Measurements from ENCODE around the gene ANO9. TPM values are rescaled to one million over a fixed set of nuclear protein-coding genes. Genes with fewer than 3 reads are reported as not detected.

Gene ANO9
- total RNA-seq, 2 donors from 2014 or later: 121 to 129 TPM

- no peak overlapping the region for H3K27ac ChIP-seq
- H3K4me3 ChIP-seq: no peak overlapping the region
- H3K36me3 ChIP-seq: no peaks in the 10 kb centered on the region
- intact Hi-C loops (cut with DNase I): no loop called here
- no peak for TF ChIP-seq CTCF (IDR thresholded peaks at IDR 0.05)
- H3K27me3 ChIP-seq: no peaks in the 10 kb centered on the region
- no peak overlapping the region for H3K9ac ChIP-seq (ENCODE audit: low read depth in 2 of 2, low read length in 2 of 2)
- no peaks in the 10 kb centered on the region for H3K9me3 ChIP-seq
- DNase-seq: no peak
- no peaks in the 10 kb centered on the region for H3K4me1 ChIP-seq
Observed at GRCh38 chr11:473962-474785, 32.4 kb upstream of the ANO9 start.

- TF ChIP-seq CTCF (IDR thresholded peaks at IDR 0.05): no peak
- DNase-seq: no peak
- H3K36me3 ChIP-seq: no peaks in the 10 kb centered on the region
- no peak overlapping the region for H3K4me3 ChIP-seq
- intact Hi-C loops (cut with DNase I): no loop called here
- H3K9ac ChIP-seq (ENCODE audit: low read depth in 2 of 2, low read length in 2 of 2): no peak overlapping the region
- no peak overlapping the region for H3K27ac ChIP-seq
- H3K27me3 ChIP-seq: no peaks in the 10 kb centered on the region
- no peaks in the 10 kb centered on the region for H3K4me1 ChIP-seq
- H3K9me3 ChIP-seq: no peaks in the 10 kb centered on the region
Observed at GRCh38 chr11:473415-473814, 31.6 kb upstream of the ANO9 start.

GRCh38 chr11:472816-473215 is 31.0 kb upstream of the ANO9 start:
- Histone ChIP-seq H3K4me1 (no peaks in the 10 kb centered on the region), H3K36me3 (no peaks in the 10 kb centered on the region), H3K27ac (no peak overlapping the region), H3K27me3 (no peaks in the 10 kb centered on the region), H3K4me3 (no peak overlapping the region), H3K9me3 (no peaks in the 10 kb centered on the region), H3K9ac (ENCODE audit: low read depth in 2 of 2, low read length in 2 of 2) (no peak overlapping the region)
- no peak for DNase-seq
- TF ChIP-seq CTCF (IDR thresholded peaks at IDR 0.05): no peak
- intact Hi-C loops (cut with DNase I): no loop called here

GRCh38 chr11:472272-472671 is 30.5 kb upstream of the ANO9 start:
- H3K36me3 ChIP-seq: no peaks in the 10 kb centered on the region
- no peak overlapping the region for H3K9ac ChIP-seq (ENCODE audit: low read depth in 2 of 2, low read length in 2 of 2)
- no peak overlapping the region for H3K4me3 ChIP-seq
- no peak overlapping the region for H3K27ac ChIP-seq
- no peaks in the 10 kb centered on the region for H3K4me1 ChIP-seq
- intact Hi-C loops (cut with DNase I): no loop called here
- TF ChIP-seq CTCF (IDR thresholded peaks at IDR 0.05): no peak
- no peaks in the 10 kb centered on the region for H3K27me3 ChIP-seq
- H3K9me3 ChIP-seq: no peaks in the 10 kb centered on the region
- no peak for DNase-seq

- Histone ChIP-seq H3K27me3 (no peaks in the 10 kb centered on the region), H3K9me3 (no peaks in the 10 kb centered on the region), H3K4me1 (no peaks in the 10 kb centered on the region), H3K27ac (no peak overlapping the region), H3K36me3 (no peaks in the 10 kb centered on the region), H3K9ac (ENCODE audit: low read depth in 2 of 2, low read length in 2 of 2) (no peak overlapping the region), H3K4me3 (no peak overlapping the region)
- intact Hi-C loops (cut with DNase I): no loop called here
- no peak for TF ChIP-seq CTCF (IDR thresholded peaks at IDR 0.05)
- no peak for DNase-seq
Observed at GRCh38 chr11:471468-472145, 29.8 kb upstream of the ANO9 start.

Measured in colonic mucosa (tissue), 4 donors.